PC-3 (cell line): ENCODE measurements around the gene TMEM184A. TPM values are rescaled to one million over a fixed set of nuclear protein-coding genes. Genes with fewer than 3 reads are reported as not detected.

ENCODE experiments used
- ATAC-seq: fragments of 200-7000 bp; cut with Tn5 transposase; 2 replicates; pipeline ENCODE4 v1.9.1; 2020; ENCODE audit warnings: mild to moderate bottlenecking, moderate library complexity
- BruUV-seq: library from RNA; stranded (reverse); fragments of 400-500 nt; replicated peaks from 2 replicates; lab custom pipeline; 2021; lab: Mats Ljungman, UMichigan
- CTCF ChIA-PET: fragments of 300-600 bp; sonication (Branson Sonifier 250); formaldehyde crosslinking; loops from one replicate; lab custom pipeline; 2022; ENCODE audit warnings: antibody characterized with exemption; lab: Charles Lee
- POLR2A ChIA-PET: fragments of 300-600 bp; sonication (Branson Sonifier 250); formaldehyde crosslinking; loops from one replicate; lab custom pipeline; 2022; ENCODE audit warnings: antibody characterized with exemption; ENCODE audit not compliant: unreplicated experiment; lab: Charles Lee
- DNase-seq: peaks from one replicate; pipeline ENCODE4 v3.0.0-alpha.2; 2015
- H2AFZ ChIP-seq: fragments of 300-600 bp; sonication (generic); 2 replicates; pipeline ENCODE4 v1.6.0; 2016; ENCODE audit warnings: antibody characterized with exemption, low read length
- H3F3A ChIP-seq: fragments of 300-600 bp; sonication (generic); one replicate; pipeline ENCODE4 v1.6.0; 2017; ENCODE audit warnings: antibody characterized with exemption, low read length, control low read depth, mild to moderate bottlenecking; ENCODE audit not compliant: unreplicated experiment
- H3K27ac ChIP-seq: fragments of 300-600 bp; sonication (generic); 2 replicates; pipeline ENCODE4 v1.5.1; 2016; ENCODE audit warnings: mild to moderate bottlenecking, low read length
- H3K27me3 ChIP-seq: fragments of 300-600 bp; sonication (generic); 2 replicates; pipeline ENCODE4 v1.6.1; 2016; ENCODE audit warnings: low read length, mixed read lengths
- H3K36me3 ChIP-seq: fragments of 300-600 bp; sonication (generic); 2 replicates; pipeline ENCODE4 v1.6.1; 2016; ENCODE audit warnings: low read depth, mixed run types, low read length, mixed read lengths
- H3K4me1 ChIP-seq: fragments of 300-600 bp; sonication (generic); 2 replicates; pipeline ENCODE4 v1.5.1; 2016; ENCODE audit warnings: low read length; ENCODE audit not compliant: insufficient read depth
- H3K4me2 ChIP-seq: fragments of 300-600 bp; sonication (generic); 2 replicates; pipeline ENCODE4 v1.6.0; 2016; ENCODE audit warnings: low read length
- H3K4me3 ChIP-seq: fragments of 300-600 bp; sonication (generic); 2 replicates; pipeline ENCODE4 v1.5.1; 2016; ENCODE audit warnings: mild to moderate bottlenecking, low read length, mixed read lengths
- H3K79me2 ChIP-seq: fragments of 300-600 bp; sonication (generic); 2 replicates; pipeline ENCODE4 v1.6.1; 2017; ENCODE audit warnings: low read length, mixed read lengths
- H3K9ac ChIP-seq: fragments of 300-600 bp; sonication (generic); 2 replicates; pipeline ENCODE4 v1.6.0; 2016; ENCODE audit warnings: mild to moderate bottlenecking, low read length
- H3K9me2 ChIP-seq: fragments of 300-600 bp; sonication (generic); replicated peaks from 2 replicates; pipeline ENCODE4 v1.6.1; 2016; ENCODE audit warnings: mixed run types, low read length, mixed read lengths
- H3K9me3 ChIP-seq: fragments of 300-600 bp; sonication (generic); 2 replicates; pipeline ENCODE4 v1.6.1; 2016; ENCODE audit warnings: low read length, mixed read lengths
- H4K20me1 ChIP-seq: fragments of 300-600 bp; sonication (generic); 2 replicates; pipeline ENCODE4 v1.6.1; 2016; ENCODE audit warnings: low read length, mixed read lengths
- EZH2 ChIP-seq: fragments of 300-600 bp; sonication (generic); IDR thresholded peaks from one replicate; pipeline ENCODE4 v1.6.1; 2017; ENCODE audit warnings: antibody characterized with exemption, mild to moderate bottlenecking, low read length; ENCODE audit not compliant: unreplicated experiment
- EZH2phosphoT487 ChIP-seq: fragments of 300-600 bp; sonication (generic); IDR thresholded peaks from 2 replicates; pipeline ENCODE4 v1.6.1; 2018; ENCODE audit warnings: mild to moderate bottlenecking, antibody characterized with exemption, low read length, borderline replicate concordance
- intact Hi-C: fragments of 100-400 bp; cut with micrococcal nuclease; formaldehyde crosslinking; loops from 2 replicates; pipeline ENCODE4 v1.9.0; 2023
- total RNA-seq: library from RNA; depleted of rRNA; stranded (reverse); fragments of >200 nt; gene quantifications from 2 replicates; pipeline ENCODE4 v1.2.3, GENCODE V29; 2014; rRNA removed
- TF ChIP-seq, protein P1 (sequence below): fragments of 300-600 bp; sonication (generic); conservative IDR thresholded peaks from 2 replicates; pipeline ENCODE4 v1.5.1; 2017; ENCODE audit warnings: antibody characterized with exemption, low read depth, mild to moderate bottlenecking, low read length

TMEM184A gene
- total RNA-seq, 1 experiment from 2014 or later = 23.1 TPM

DNA sequence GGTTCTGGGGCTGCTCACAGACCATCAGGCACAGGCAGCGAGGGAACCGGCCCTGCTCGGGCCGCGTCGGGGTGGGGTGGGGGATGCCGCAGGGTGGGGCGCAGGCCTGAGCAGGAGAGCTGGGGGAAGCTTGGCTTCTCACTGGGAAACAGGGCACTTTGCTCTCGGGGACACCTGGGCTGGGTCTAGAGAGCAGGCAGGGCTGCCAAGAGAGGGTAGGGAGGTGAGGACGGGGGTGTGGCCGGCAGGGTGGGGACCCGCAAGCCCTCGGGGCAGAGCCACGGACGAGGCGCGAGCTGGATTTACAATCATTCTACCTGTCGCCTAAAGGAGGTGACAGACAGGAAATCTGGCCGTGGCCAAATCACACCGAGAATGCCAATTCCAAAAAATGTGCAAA is 62.9 kb downstream of the TMEM184A start:
- Histone ChIP-seq H3F3A (no peaks in the 10 kb centered on the region), H3K27ac (no peak overlapping the region), H3K9me3 (no peaks in the 10 kb centered on the region), H2AFZ (no peak overlapping the region), H3K4me3 (no peak overlapping the region), H3K9ac (no peak overlapping the region), H3K9me2 (no peaks in the 10 kb centered on the region), H3K4me1 (no peaks in the 10 kb centered on the region), H3K36me3 (peaks cover 4% of the 10 kb centered on the region; the same call in 1 of the 2 replicates), H3K27me3 (no peaks in the 10 kb centered on the region), H3K4me2 (no peak overlapping the region), H3K79me2 (no peaks in the 10 kb centered on the region), H4K20me1 (no peaks in the 10 kb centered on the region)
- BruUV-seq = no TSS peak
- ChIA-PET POLR2A (no interaction called here), CTCF (no interaction called here)
- DNase-seq (no peak), ATAC-seq (no peak)
- intact Hi-C loops = no loop called here
- TF ChIP-seq EZH2phosphoT487 (no peak), EZH2 (no peak)
- TF ChIP-seq, protein P1, sequence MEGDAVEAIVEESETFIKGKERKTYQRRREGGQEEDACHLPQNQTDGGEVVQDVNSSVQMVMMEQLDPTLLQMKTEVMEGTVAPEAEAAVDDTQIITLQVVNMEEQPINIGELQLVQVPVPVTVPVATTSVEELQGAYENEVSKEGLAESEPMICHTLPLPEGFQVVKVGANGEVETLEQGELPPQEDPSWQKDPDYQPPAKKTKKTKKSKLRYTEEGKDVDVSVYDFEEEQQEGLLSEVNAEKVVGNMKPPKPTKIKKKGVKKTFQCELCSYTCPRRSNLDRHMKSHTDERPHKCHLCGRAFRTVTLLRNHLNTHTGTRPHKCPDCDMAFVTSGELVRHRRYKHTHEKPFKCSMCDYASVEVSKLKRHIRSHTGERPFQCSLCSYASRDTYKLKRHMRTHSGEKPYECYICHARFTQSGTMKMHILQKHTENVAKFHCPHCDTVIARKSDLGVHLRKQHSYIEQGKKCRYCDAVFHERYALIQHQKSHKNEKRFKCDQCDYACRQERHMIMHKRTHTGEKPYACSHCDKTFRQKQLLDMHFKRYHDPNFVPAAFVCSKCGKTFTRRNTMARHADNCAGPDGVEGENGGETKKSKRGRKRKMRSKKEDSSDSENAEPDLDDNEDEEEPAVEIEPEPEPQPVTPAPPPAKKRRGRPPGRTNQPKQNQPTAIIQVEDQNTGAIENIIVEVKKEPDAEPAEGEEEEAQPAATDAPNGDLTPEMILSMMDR = no peak

DNA sequence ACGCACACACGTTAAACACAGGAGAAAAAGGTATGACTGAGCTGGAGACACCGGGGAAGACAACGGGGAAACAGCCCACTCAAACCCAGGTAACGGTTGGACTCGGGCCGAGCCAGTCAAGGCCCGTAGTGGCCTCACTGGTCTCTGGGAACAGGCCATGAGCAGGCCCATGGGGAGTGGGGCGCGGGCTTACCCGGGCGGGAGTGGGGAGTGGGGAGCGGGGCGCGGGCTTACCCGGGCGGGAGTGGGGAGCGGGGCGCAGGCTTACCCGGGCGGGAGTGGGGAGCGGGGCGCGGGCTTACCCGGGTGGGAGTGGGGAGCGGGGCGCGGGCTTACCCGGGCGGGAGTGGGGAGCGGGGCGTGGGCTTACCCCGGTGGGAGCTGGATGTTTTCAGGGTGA is 63.4 kb downstream of the TMEM184A start:
- Histone ChIP-seq H3K4me3 (no peak overlapping the region), H3K27ac (no peak overlapping the region), H3K9ac (no peak overlapping the region), H3K9me2 (no peaks in the 10 kb centered on the region), H3K79me2 (no peaks in the 10 kb centered on the region), H3F3A (no peaks in the 10 kb centered on the region), H3K4me2 (no peak overlapping the region), H3K9me3 (no peaks in the 10 kb centered on the region), H2AFZ (no peak overlapping the region), H3K4me1 (no peaks in the 10 kb centered on the region), H4K20me1 (no peaks in the 10 kb centered on the region), H3K36me3 (peaks cover 4% of the 10 kb centered on the region; the same call in 1 of the 2 replicates), H3K27me3 (no peaks in the 10 kb centered on the region)
- ATAC-seq = no peak
- POLR2A ChIA-PET = no interaction called here
- BruUV-seq = no TSS peak
- CTCF ChIA-PET = no interaction called here
- no peak for DNase-seq
- intact Hi-C loops = no loop called here
- TF ChIP-seq, protein P1 = no peak
- TF ChIP-seq EZH2 (no peak), EZH2phosphoT487 (no peak)

Other genes starting within 250 kb of the TMEM184A start
- gene MICALL2, start 96.7 kb downstream of the TMEM184A start, total RNA-seq = 52.8 and 72.6 TPM in 2 replicates
- gene INTS1, start 51.8 kb downstream of the TMEM184A start, total RNA-seq = 62.9 and 92.6 TPM in 2 replicates
- 61.6 and 83.3 TPM in 2 replicates for gene MAFK, start 25.5 kb downstream of the TMEM184A start, total RNA-seq
- gene PSMG3, start 13.8 kb upstream of the TMEM184A start, total RNA-seq = 133 and 171 TPM in 2 replicates
- gene ELFN1, start 114.1 kb upstream of the TMEM184A start, total RNA-seq = 0.69 and 0.75 TPM in 2 replicates